GM23248 (cell line): Measurements from ENCODE around the gene FAM200A.

Experiments used
- EZH2 ChIP-seq: fragments of 200-600 bp; sonication (generic); IDR thresholded peaks from 2 replicates; pipeline ENCODE4 v1.6.1; 2018; ENCODE audit warnings: antibody characterized with exemption, mild to moderate bottlenecking; ENCODE audit not compliant: insufficient read depth, poor library complexity, severe bottlenecking
- EZH2phosphoT487 ChIP-seq: fragments of 200-600 bp; sonication (generic); IDR thresholded peaks from 2 replicates; pipeline ENCODE4 v1.6.1; 2018; ENCODE audit warnings: antibody characterized with exemption, moderate library complexity, mild to moderate bottlenecking, low read depth; ENCODE audit not compliant: insufficient read depth

DNA sequence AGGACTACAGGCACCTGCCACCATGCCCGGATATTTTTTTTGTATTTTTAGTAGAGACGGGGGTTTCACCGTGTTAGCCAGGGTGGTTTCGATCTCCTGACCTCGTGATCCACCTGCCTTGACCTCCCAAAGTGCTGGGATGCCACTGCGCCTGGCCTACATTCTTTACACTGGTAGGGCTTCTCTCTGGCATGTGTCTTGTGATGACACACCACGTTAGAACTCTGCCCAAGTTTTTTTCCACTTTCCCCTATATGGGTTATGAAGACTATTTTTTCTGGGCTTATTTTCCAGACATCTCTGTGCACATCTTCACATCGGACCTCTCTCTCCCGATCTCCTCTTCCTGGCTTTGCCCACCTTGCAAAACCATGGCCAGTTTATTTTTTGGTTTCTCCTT lies 10.7 kb downstream of the FAM200A start:
- TF ChIP-seq EZH2phosphoT487 (no peak), EZH2 (no peak)
